ENCODE data around the gene NUP210L.
"Not testable (repeated sequence)": the region's sequence is repeated elsewhere in the genome, so short reads cannot be mapped to it uniquely, and the experiment has no call there.

NUP210L gene

DNA sequence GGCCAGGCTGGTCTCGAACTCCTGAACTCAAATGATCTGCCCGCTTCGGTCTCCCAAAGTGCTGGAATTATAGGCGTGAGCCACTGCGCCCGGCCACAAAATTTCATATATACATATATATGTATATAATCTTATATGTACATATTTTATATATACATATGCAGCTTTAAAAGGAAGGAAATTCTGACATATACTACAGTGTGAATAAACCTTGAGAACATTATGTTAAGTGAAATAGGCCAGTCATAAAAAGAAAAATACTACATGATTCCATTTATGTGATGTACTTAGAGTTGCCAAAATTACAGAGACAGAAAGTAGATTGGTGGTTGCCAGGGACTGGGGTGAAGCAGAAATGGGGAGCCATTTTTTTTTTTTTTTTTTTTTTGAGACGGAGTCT, 63.2 kb downstream of the NUP210L start:
- no peak overlapping the region for H3K9ac ChIP-seq (ENCODE audit: low read length)
- no peaks in the 10 kb centered on the region for H3K9me3 ChIP-seq (ENCODE audit: control insufficient read depth, low read depth, low read length)
- no peaks in the 10 kb centered on the region for H3K4me1 ChIP-seq (ENCODE audit: control insufficient read depth, low read depth, low read length)
- no peaks in the 10 kb centered on the region for H3K27me3 ChIP-seq (ENCODE audit: control insufficient read depth, insufficient read depth, low read length)
- H3K36me3 ChIP-seq (ENCODE audit: control insufficient read depth, low read depth, low read length): no peaks in the 10 kb centered on the region
- no peak overlapping the region for H3K4me3 ChIP-seq (ENCODE audit: low read length)
- no peak overlapping the region for H3K27ac ChIP-seq (ENCODE audit: low read length)

DNA sequence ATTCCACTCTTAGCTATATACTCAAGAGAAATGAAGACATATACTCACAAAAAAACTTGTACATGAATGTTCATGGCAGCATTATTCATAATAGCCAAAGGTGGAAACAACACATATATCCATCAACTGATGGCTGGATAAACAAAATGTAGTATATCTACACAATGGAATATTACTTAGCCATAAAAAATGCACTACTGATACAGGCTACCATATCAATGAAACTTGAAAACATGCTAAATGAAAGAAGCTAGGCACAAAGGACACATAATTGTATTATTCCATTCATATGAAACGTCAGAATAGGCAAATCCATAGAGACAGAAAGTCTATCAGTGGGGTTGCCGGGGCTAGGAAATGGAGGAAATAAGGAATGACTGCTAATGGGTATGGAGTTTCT, 67.3 kb downstream of the NUP210L start:
- Histone ChIP-seq H3K27me3 (ENCODE audit: control insufficient read depth, insufficient read depth, low read length) (no peaks in the 10 kb centered on the region), H3K36me3 (ENCODE audit: control insufficient read depth, low read depth, low read length) (no peaks in the 10 kb centered on the region), H3K4me3 (ENCODE audit: low read length) (no peak overlapping the region), H3K4me1 (ENCODE audit: control insufficient read depth, low read depth, low read length) (no peaks in the 10 kb centered on the region), H3K27ac (ENCODE audit: low read length) (no peak overlapping the region), H3K9ac (ENCODE audit: low read length) (no peak overlapping the region), H3K9me3 (ENCODE audit: control insufficient read depth, low read depth, low read length) (no peaks in the 10 kb centered on the region)

DNA sequence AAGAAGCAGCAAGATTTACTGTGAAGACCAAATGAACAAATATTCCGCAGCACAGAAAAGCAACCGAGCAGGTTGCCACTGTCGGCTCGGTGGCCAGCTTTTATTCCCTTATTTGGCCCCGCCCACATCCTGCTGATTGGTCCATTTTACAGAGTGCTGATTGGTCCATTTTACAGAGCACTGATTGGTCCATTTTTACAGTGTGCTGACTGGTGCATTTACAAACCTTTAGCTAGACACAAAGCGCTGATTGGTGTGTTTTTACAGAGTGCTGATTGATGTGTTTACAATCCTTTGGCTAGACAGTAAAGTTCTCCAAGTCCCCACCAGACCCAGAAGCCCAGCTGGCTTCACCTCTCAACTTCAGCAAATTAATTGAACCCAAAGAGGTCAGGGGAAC, 71.8 kb downstream of the NUP210L start:
- H3K27ac ChIP-seq (ENCODE audit: low read length); H3K4me3 ChIP-seq (ENCODE audit: low read length); H3K9ac ChIP-seq (ENCODE audit: low read length); H3K4me1 ChIP-seq (ENCODE audit: control insufficient read depth, low read depth, low read length); H3K36me3 ChIP-seq (ENCODE audit: control insufficient read depth, low read depth, low read length); H3K9me3 ChIP-seq (ENCODE audit: control insufficient read depth, low read depth, low read length); H3K27me3 ChIP-seq (ENCODE audit: control insufficient read depth, insufficient read depth, low read length): not testable (repeated sequence)

DNA sequence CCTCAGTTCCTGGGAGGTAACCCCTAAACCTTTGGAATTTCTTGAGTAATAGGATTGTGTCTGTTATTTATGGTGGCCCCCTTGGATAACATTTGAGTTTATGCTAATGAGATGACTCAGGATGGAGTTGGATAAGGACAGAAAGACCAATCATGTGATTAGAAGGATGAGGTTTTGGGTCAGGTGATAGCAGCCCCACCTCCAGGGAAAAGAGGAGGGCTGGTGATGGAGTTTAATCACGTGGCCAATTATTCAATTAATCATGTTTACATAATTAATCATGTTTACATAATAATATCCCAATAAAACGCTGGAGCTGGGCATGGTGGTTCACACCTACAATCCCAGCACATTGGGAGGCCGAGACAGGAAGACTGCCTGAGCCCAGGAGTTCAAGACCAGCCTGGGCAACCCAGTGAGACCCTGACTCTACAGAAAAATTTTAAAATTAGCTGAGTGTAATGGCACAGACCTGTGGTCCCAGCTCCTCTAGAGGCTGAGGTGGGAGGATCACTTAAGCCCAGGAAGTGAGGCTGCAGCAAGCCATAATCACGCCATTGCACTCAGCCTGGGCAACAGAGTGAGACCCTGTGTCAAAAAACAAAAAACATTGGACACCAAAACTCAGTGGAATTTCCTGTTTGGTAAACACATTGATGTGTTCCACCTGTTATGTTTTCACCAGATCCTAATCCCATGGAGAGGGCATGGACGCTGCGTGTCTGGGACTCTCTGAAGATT, 73.3 kb downstream of the NUP210L start:
- H3K4me1 ChIP-seq (ENCODE audit: control insufficient read depth, low read depth, low read length): no peaks in the 10 kb centered on the region

DNA sequence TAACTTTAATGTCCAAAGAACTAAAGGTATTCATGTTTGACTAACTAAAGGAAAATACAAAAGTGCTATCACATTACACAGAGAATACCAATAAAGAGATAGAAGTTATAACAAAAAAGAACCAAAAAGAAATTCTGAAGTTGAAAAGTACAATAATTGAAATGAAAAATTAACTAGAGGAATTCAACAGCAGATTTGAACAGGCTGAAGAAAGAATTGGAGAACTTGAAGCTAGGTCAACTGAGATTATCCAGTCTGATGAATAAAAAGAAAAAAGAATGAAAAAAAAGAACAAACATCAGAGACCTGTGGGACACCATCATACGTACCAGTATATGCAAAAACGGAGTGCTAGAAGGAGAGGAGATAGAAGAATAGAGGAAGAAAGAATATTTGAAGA, 78.5 kb downstream of the NUP210L start:
- no peaks in the 10 kb centered on the region for H3K36me3 ChIP-seq (ENCODE audit: control insufficient read depth, low read depth, low read length)

More for the DNA sequence above, 73.3 kb downstream of the NUP210L start:
- H3K9ac ChIP-seq (ENCODE audit: low read length): no peak overlapping the region
- no peaks in the 10 kb centered on the region for H3K36me3 ChIP-seq (ENCODE audit: control insufficient read depth, low read depth, low read length)
- no peak overlapping the region for H3K27ac ChIP-seq (ENCODE audit: low read length)
- H3K4me3 ChIP-seq (ENCODE audit: low read length): no peak overlapping the region
- H3K27me3 ChIP-seq (ENCODE audit: control insufficient read depth, insufficient read depth, low read length): no peaks in the 10 kb centered on the region
- no peaks in the 10 kb centered on the region for H3K9me3 ChIP-seq (ENCODE audit: control insufficient read depth, low read depth, low read length)

DNA sequence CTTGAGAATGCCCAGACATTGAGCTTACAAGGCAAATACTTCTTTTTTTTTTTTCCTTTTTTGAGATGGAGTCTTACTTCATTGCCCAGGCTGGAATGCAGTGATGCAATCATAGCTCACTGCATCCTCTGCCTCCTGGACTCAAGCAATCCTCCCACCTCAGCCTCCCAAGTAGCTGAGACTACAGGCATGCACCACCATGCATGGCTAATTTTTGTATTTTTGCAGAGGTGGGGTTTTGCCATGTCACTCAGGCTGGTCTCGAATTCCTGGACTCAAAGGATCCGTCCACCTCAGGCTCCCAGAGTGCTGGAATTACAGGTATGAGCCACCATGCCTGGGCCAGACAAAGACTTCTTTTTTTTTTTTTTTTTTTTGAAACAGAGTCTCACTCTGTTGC, 79.1 kb downstream of the NUP210L start:
- Histone ChIP-seq H3K36me3 (ENCODE audit: control insufficient read depth, low read depth, low read length) (no peaks in the 10 kb centered on the region), H3K27me3 (ENCODE audit: control insufficient read depth, insufficient read depth, low read length) (no peaks in the 10 kb centered on the region), H3K9me3 (ENCODE audit: control insufficient read depth, low read depth, low read length) (no peaks in the 10 kb centered on the region), H3K9ac (ENCODE audit: low read length) (no peak overlapping the region), H3K27ac (ENCODE audit: low read length) (no peak overlapping the region), H3K4me1 (ENCODE audit: control insufficient read depth, low read depth, low read length) (no peaks in the 10 kb centered on the region), H3K4me3 (ENCODE audit: low read length) (no peak overlapping the region)

More for the DNA sequence above, 78.5 kb downstream of the NUP210L start:
- H3K4me1 ChIP-seq (ENCODE audit: control insufficient read depth, low read depth, low read length): no peaks in the 10 kb centered on the region
- no peak overlapping the region for H3K27ac ChIP-seq (ENCODE audit: low read length)
- no peaks in the 10 kb centered on the region for H3K27me3 ChIP-seq (ENCODE audit: control insufficient read depth, insufficient read depth, low read length)
- no peak overlapping the region for H3K4me3 ChIP-seq (ENCODE audit: low read length)
- H3K9ac ChIP-seq (ENCODE audit: low read length): no peak overlapping the region
- H3K9me3 ChIP-seq (ENCODE audit: control insufficient read depth, low read depth, low read length): no peaks in the 10 kb centered on the region

DNA sequence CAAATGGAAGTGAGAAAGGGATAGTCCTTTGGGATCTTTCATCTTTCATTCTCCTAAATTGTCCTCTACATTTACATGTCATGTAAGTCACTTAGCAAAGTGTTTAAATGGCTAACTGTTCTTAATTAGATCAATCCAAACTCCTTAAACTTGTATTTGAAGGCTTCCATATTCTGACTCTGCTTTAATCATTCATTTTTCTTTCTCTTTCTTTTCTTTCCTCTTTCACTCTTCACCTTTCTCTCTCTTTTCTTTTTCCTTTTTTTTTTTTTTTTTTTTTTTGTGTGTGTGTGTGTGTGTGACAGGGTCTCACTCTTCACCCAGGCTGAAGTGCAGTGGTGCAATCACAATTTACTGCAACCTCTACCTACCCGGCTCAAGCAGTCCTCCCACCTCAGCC, 92.6 kb downstream of the NUP210L start:
- Histone ChIP-seq H3K4me1 (ENCODE audit: control insufficient read depth, low read depth, low read length) (no peaks in the 10 kb centered on the region), H3K36me3 (ENCODE audit: control insufficient read depth, low read depth, low read length) (no peaks in the 10 kb centered on the region), H3K9me3 (ENCODE audit: control insufficient read depth, low read depth, low read length) (no peaks in the 10 kb centered on the region), H3K27me3 (ENCODE audit: control insufficient read depth, insufficient read depth, low read length) (no peaks in the 10 kb centered on the region), H3K9ac (ENCODE audit: low read length) (no peak overlapping the region), H3K4me3 (ENCODE audit: low read length) (no peak overlapping the region), H3K27ac (ENCODE audit: low read length) (no peak overlapping the region)

DNA sequence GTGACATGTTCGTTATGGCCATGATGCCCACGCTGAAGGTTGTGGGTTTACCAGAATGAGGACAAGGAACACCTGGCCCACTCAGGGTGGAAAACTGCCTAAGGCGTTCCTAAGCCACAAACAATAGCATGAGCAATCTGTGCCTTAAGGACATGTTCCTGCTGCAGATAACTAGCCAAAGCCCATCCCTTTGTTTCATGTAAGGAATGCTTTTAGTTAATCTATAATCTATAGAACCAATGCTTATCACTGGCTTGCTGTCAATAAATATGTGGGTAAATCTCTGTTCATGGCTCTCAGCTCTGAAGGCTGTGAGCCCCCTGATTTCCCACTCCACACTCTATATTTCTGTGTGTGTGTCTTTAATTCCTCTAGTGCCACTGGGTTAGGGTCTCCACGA, 107.4 kb downstream of the NUP210L start:
- not testable (repeated sequence) for H3K36me3 ChIP-seq (ENCODE audit: control insufficient read depth, low read depth, low read length); H3K4me3 ChIP-seq (ENCODE audit: low read length); H3K9me3 ChIP-seq (ENCODE audit: control insufficient read depth, low read depth, low read length); H3K27ac ChIP-seq (ENCODE audit: low read length); H3K9ac ChIP-seq (ENCODE audit: low read length); H3K4me1 ChIP-seq (ENCODE audit: control insufficient read depth, low read depth, low read length); H3K27me3 ChIP-seq (ENCODE audit: control insufficient read depth, insufficient read depth, low read length)

DNA sequence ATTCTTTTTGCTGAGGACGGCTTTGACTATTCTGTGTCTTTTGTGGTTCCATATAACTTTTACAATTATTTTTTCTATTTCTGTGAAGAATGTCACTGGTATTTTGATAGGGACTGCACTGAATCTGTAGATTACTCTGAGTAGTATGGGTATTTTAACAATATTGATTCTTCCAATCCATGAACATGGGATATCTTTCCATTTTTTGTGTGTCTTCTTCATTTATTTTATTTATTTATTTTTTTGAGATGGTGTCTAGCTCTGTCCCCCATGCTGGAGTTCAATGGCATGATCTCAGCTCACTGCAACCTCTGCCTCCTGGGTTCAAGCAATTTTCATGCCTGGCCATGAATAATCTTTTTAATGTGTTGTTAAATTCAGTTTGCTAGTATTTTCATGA, 121.2 kb downstream of the NUP210L start:
- not testable (repeated sequence) for H3K36me3 ChIP-seq (ENCODE audit: control insufficient read depth, low read depth, low read length); H3K27ac ChIP-seq (ENCODE audit: low read length); H3K4me3 ChIP-seq (ENCODE audit: low read length); H3K9me3 ChIP-seq (ENCODE audit: control insufficient read depth, low read depth, low read length); H3K4me1 ChIP-seq (ENCODE audit: control insufficient read depth, low read depth, low read length); H3K27me3 ChIP-seq (ENCODE audit: control insufficient read depth, insufficient read depth, low read length); H3K9ac ChIP-seq (ENCODE audit: low read length)

DNA sequence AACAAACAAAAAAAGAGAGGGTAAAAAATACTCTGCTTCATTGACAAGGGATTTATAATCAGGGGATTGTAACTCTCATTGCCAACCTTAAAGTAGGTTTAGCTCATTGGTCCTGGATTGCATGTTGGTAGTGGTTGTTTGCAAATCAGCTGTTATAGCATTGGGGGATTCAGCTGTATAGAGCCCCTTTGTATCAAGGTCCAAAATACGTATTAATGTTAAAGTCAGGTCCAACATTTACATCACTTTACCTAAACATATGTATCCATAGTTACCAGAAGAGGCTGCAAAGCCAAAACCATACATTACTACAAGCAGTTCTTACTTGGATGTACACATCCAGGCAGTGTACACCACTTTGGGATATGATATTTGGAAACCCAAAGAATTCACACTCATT, 134.9 kb downstream of the NUP210L start:
- no peak overlapping the region for H3K4me3 ChIP-seq (ENCODE audit: low read length)
- H3K9ac ChIP-seq (ENCODE audit: low read length): no peak overlapping the region
- no peaks in the 10 kb centered on the region for H3K4me1 ChIP-seq (ENCODE audit: control insufficient read depth, low read depth, low read length)
- H3K27ac ChIP-seq (ENCODE audit: low read length): no peak overlapping the region
- H3K9me3 ChIP-seq (ENCODE audit: control insufficient read depth, low read depth, low read length): no peaks in the 10 kb centered on the region
- no peaks in the 10 kb centered on the region for H3K36me3 ChIP-seq (ENCODE audit: control insufficient read depth, low read depth, low read length)
- no peaks in the 10 kb centered on the region for H3K27me3 ChIP-seq (ENCODE audit: control insufficient read depth, insufficient read depth, low read length)

DNA sequence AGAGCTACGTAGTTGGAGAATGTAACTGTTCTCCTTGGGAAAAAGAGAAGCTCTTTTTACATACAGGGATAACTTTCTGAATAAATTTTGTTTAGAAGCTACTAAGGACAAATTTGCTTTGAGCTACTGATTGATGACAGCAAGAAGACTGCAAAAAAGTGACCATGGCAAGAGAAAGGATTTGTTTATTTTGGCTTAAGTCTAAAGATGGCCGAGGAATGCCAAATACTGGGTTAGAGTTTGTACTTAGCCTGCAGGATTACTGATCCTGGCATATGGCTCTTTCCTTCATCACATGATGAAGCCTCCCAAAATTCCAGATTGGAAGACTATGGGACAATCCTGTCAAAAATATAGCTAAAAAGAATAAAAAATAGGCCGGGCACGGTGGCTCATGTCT, 135.6 kb downstream of the NUP210L start:
- no peaks in the 10 kb centered on the region for H3K36me3 ChIP-seq (ENCODE audit: control insufficient read depth, low read depth, low read length)
- H3K27ac ChIP-seq (ENCODE audit: low read length): no peak overlapping the region
- H3K4me1 ChIP-seq (ENCODE audit: control insufficient read depth, low read depth, low read length): no peaks in the 10 kb centered on the region
- H3K4me3 ChIP-seq (ENCODE audit: low read length): no peak overlapping the region
- H3K27me3 ChIP-seq (ENCODE audit: control insufficient read depth, insufficient read depth, low read length): no peaks in the 10 kb centered on the region
- H3K9ac ChIP-seq (ENCODE audit: low read length): no peak overlapping the region
- no peaks in the 10 kb centered on the region for H3K9me3 ChIP-seq (ENCODE audit: control insufficient read depth, low read depth, low read length)

DNA sequence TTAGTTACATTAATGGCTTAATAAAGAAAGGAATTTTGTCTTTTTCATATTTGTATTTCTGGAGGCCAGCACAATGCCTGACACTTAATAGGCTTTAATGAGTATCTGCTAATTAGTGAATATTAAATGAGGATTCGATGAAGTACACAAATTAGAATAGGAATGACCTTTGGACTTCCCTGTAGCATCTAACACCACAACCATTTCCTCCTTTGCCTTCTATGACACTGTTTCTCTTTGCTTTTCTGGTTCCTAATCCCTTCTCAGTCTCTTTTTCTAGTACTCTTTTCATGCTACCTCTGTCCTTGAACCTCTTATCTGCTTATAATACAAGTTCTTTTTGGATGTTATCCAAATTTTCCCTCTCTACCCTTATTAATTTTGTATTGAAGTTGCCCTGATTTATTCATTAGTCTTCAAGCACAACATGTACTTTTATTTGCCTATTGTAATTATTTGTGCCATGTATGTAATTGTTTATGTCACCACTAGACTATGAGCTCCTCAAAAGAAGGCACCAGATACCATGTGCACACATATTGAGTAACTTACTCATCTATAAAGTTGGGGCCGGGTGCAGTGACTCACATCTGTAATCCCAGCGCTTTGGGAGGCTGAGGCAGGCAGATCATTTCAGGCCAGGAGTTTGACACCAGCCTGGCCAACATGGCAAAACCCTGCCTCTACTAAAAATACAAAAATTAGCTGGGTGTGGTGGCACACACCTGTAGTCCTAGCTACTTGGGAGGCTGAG, 140.5 kb downstream of the NUP210L start:
- Histone ChIP-seq H3K9me3 (ENCODE audit: control insufficient read depth, low read depth, low read length) (no peaks in the 10 kb centered on the region), H3K36me3 (ENCODE audit: control insufficient read depth, low read depth, low read length) (no peaks in the 10 kb centered on the region), H3K27ac (ENCODE audit: low read length) (no peak overlapping the region), H3K27me3 (ENCODE audit: control insufficient read depth, insufficient read depth, low read length) (no peaks in the 10 kb centered on the region), H3K9ac (ENCODE audit: low read length) (no peak overlapping the region), H3K4me3 (ENCODE audit: low read length) (no peak overlapping the region), H3K4me1 (ENCODE audit: control insufficient read depth, low read depth, low read length) (no peaks in the 10 kb centered on the region)
